GM21367 (cell line): ENCODE data around the gene CDK14.
"Not testable (repeated sequence)": the region's sequence is repeated elsewhere in the genome, so short reads cannot be mapped to it uniquely, and the experiment has no call there.

ENCODE experiments used
- ATAC-seq: cut with Tn5 transposase; IDR thresholded peaks from one replicate; pipeline ENCODE4 v1.9.1; 2021; ENCODE audit not compliant: unreplicated experiment

Gene CDK14

GRCh38 chr7:90889644-90890043 is 293.5 kb downstream of the CDK14 start:
- ATAC-seq, result no peak

GRCh38 chr7:90891529-90891928 is 295.4 kb downstream of the CDK14 start:
- no peak for ATAC-seq

- peak; percentile 69 for ATAC-seq
Measured at GRCh38 chr7:90892213-90892612, 296.1 kb downstream of the CDK14 start.

GRCh38 chr7:90894122-90894521 is 298.0 kb downstream of the CDK14 start:
- no peak for ATAC-seq

GRCh38 chr7:90896458-90896857 is 300.3 kb downstream of the CDK14 start:
- no peak for ATAC-seq

- ATAC-seq, result no peak
Measured at GRCh38 chr7:90897961-90898469, 301.9 kb downstream of the CDK14 start.

GRCh38 chr7:90900628-90901356 is 304.7 kb downstream of the CDK14 start:
- no peak for ATAC-seq

GRCh38 chr7:90903841-90904240 is 307.7 kb downstream of the CDK14 start:
- ATAC-seq, result no peak

- ATAC-seq, result no peak
Measured at GRCh38 chr7:90910136-90910535, 314.0 kb downstream of the CDK14 start.

GRCh38 chr7:90916319-90916718 is 320.2 kb downstream of the CDK14 start:
- no peak for ATAC-seq

- no peak for ATAC-seq
Measured at GRCh38 chr7:90917539-90917938, 321.4 kb downstream of the CDK14 start.

GRCh38 chr7:90918303-90918702 is 322.2 kb downstream of the CDK14 start:
- no peak for ATAC-seq

GRCh38 chr7:90919816-90920215 is 323.7 kb downstream of the CDK14 start:
- ATAC-seq, result no peak

- ATAC-seq, result no peak
Measured at GRCh38 chr7:90920336-90920735, 324.2 kb downstream of the CDK14 start.

GRCh38 chr7:90923541-90923997 is 327.4 kb downstream of the CDK14 start:
- no peak for ATAC-seq

- not testable (repeated sequence) for ATAC-seq
Measured at GRCh38 chr7:90928700-90929424, 332.7 kb downstream of the CDK14 start.

- peak; percentile 97 for ATAC-seq
Measured at GRCh38 chr7:90931986-90932916, 336.1 kb downstream of the CDK14 start.

- no peak for ATAC-seq
Measured at GRCh38 chr7:90933041-90933440, 336.9 kb downstream of the CDK14 start.

GRCh38 chr7:90933984-90934383 is 337.9 kb downstream of the CDK14 start:
- ATAC-seq, result no peak

- no peak for ATAC-seq
Measured at GRCh38 chr7:90938371-90938770, 342.2 kb downstream of the CDK14 start.

- ATAC-seq, result no peak
Measured at GRCh38 chr7:90939666-90940065, 343.5 kb downstream of the CDK14 start.
